ENCODE data around the gene AMZ1. TPM values are rescaled to one million over a fixed set of nuclear protein-coding genes. Genes with fewer than 3 reads are reported as not detected.

AMZ1 gene
- total RNA-seq, 1 experiment from 2014 or later: 0.74 TPM

DNA sequence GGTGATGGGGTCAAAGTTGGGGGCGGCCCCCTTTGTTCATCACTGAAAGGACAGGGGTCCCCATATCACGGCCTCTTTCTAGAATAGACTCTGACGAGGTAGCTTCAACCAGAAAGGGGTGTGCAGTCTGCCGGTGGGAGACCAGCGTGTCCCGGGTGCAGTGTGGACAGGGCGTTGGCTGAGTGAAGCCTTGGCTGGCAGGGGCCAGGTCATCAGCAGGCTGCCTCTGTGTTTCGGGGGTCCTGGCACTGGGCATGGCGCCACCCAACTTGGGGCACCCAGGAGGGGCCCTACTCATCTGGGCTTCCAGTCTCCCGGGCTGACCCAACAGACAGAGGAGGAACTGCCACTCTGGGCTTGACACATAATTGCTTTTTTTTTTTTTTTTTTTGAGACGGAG, 3.5 kb upstream of the AMZ1 start:
- no CpG with 5 or more reads among the region's 11 CpGs for WGBS (ENCODE audit: extremely low coverage, insufficient read length, low lambda C conversion rate)
- Histone ChIP-seq H2BK20ac (ENCODE audit: low read depth, low read length, poor library complexity, severe bottlenecking) (no peak overlapping the region), H4K8ac (replicated peaks; ENCODE audit: insufficient read length, low read depth, low read length) (no peak overlapping the region), H3K9me3 (ENCODE audit: control insufficient read depth, low read depth, low read length) (no peaks in the 10 kb centered on the region), H3K27me3 (ENCODE audit: insufficient read depth, low read length) (peaks cover 12% of the 10 kb centered on the region; the same call in 1 of the 2 replicates), H3K27ac (ENCODE audit: insufficient read length, low read depth, low read length) (no peak overlapping the region), H2BK120ac (ENCODE audit: low read depth, low read length, poor library complexity, severe bottlenecking) (no peak overlapping the region), H3K18ac (ENCODE audit: insufficient read length, low read depth, low read length) (no peak overlapping the region), H4K20me1 (ENCODE audit: control insufficient read depth, insufficient read depth, insufficient read length) (no peaks in the 10 kb centered on the region), H2BK15ac (ENCODE audit: low read depth, low read length) (no peak overlapping the region), H4K91ac (ENCODE audit: insufficient read length, low read depth, low read length) (no peak overlapping the region), H2AK5ac (ENCODE audit: insufficient read length, low read length) (no peak overlapping the region), H2AFZ (ENCODE audit: low read length) (no peak overlapping the region), H3K9ac (ENCODE audit: extremely low read depth, insufficient read length, low read length) (no peak overlapping the region), H3K23me2 (ENCODE audit: insufficient read length, low read depth, low read length, poor library complexity, severe bottlenecking) (peaks cover 11% of the 10 kb centered on the region), H3K23ac (ENCODE audit: insufficient read length, low read depth, low read length) (no peak overlapping the region), H3K79me1 (ENCODE audit: insufficient read depth, low read depth, low read length, poor library complexity, severe bottlenecking) (no peaks in the 10 kb centered on the region), H2BK12ac (ENCODE audit: insufficient read length, low read depth, low read length) (no peak overlapping the region), H3K4me2 (ENCODE audit: insufficient read depth, insufficient read length, low read length) (no peak overlapping the region), H2BK5ac (ENCODE audit: insufficient read length, low read length) (no peak overlapping the region), H3K79me2 (ENCODE audit: insufficient read depth, low read length) (no peaks in the 10 kb centered on the region), H4K5ac (ENCODE audit: insufficient read length, low read depth, low read length) (no peak overlapping the region), H3K14ac (ENCODE audit: insufficient read depth, low read length) (no peak overlapping the region), H3T11ph (ENCODE audit: low read length) (no peak overlapping the region), H3K4ac (ENCODE audit: low read depth, low read length) (no peak overlapping the region), H3K4me1 (ENCODE audit: insufficient read depth, low read length) (no peaks in the 10 kb centered on the region), H3K56ac (ENCODE audit: insufficient read length, low read depth, low read length) (no peak overlapping the region)
- TF ChIP-seq, protein P1, sequence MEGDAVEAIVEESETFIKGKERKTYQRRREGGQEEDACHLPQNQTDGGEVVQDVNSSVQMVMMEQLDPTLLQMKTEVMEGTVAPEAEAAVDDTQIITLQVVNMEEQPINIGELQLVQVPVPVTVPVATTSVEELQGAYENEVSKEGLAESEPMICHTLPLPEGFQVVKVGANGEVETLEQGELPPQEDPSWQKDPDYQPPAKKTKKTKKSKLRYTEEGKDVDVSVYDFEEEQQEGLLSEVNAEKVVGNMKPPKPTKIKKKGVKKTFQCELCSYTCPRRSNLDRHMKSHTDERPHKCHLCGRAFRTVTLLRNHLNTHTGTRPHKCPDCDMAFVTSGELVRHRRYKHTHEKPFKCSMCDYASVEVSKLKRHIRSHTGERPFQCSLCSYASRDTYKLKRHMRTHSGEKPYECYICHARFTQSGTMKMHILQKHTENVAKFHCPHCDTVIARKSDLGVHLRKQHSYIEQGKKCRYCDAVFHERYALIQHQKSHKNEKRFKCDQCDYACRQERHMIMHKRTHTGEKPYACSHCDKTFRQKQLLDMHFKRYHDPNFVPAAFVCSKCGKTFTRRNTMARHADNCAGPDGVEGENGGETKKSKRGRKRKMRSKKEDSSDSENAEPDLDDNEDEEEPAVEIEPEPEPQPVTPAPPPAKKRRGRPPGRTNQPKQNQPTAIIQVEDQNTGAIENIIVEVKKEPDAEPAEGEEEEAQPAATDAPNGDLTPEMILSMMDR (conservative IDR thresholded peaks at IDR 0.05): no peak
- Mint-ChIP-seq H3K4me1 (peaks cover 7 to 8% of the 10 kb centered on the region in 2 experiments), H3K9me3 (peaks cover 0 to 8% of the 10 kb centered on the region in 2 experiments; a peak in 3 of 5 replicates), H3K36me3 (ENCODE audit: insufficient read depth in 1 of 3, low read depth in 3 of 3) (no peaks in the 10 kb centered on the region; a peak in 1 of 7 replicates), H3K4me3 (no peak overlapping the region), H3K27me3 (ENCODE audit: low read depth) (peaks cover 41% of the 10 kb centered on the region), H3K27ac (no peak overlapping the region)
- no peak for DNase-seq

All from H9 (cell line).